GM19023 (cell line): Measurements from ENCODE around the gene KCTD16.

Experiments
- ATAC-seq: cut with Tn5 transposase; IDR thresholded peaks from one replicate; pipeline ENCODE4 v1.9.1; 2021; ENCODE audit warnings: mild to moderate bottlenecking, moderate library complexity; ENCODE audit not compliant: unreplicated experiment

KCTD16 gene

GRCh38 chr5:144438237-144438636 is 267.6 kb downstream of the KCTD16 start:
- ATAC-seq = no peak

GRCh38 chr5:144448457-144448856 is 277.8 kb downstream of the KCTD16 start:
- no peak for ATAC-seq

- no peak for ATAC-seq
Observed at GRCh38 chr5:144451187-144451973, 280.7 kb downstream of the KCTD16 start.

- no peak for ATAC-seq
Observed at GRCh38 chr5:144453753-144454152, 283.1 kb downstream of the KCTD16 start.

GRCh38 chr5:144457160-144457559 is 286.5 kb downstream of the KCTD16 start:
- no peak for ATAC-seq

GRCh38 chr5:144458216-144458615 is 287.5 kb downstream of the KCTD16 start:
- no peak for ATAC-seq

GRCh38 chr5:144460600-144460999 is 289.9 kb downstream of the KCTD16 start:
- no peak for ATAC-seq

- no peak for ATAC-seq
Observed at GRCh38 chr5:144462577-144462976, 291.9 kb downstream of the KCTD16 start.

- no peak for ATAC-seq
Observed at GRCh38 chr5:144463481-144464223, 293.0 kb downstream of the KCTD16 start.

GRCh38 chr5:144464306-144464705 is 293.6 kb downstream of the KCTD16 start:
- no peak for ATAC-seq

- ATAC-seq = no peak
Observed at GRCh38 chr5:144465441-144465840, 294.8 kb downstream of the KCTD16 start.

- no peak for ATAC-seq
Observed at GRCh38 chr5:144467792-144468191, 297.1 kb downstream of the KCTD16 start.

- no peak for ATAC-seq
Observed at GRCh38 chr5:144468571-144468970, 297.9 kb downstream of the KCTD16 start.

GRCh38 chr5:144469106-144469505 is 298.4 kb downstream of the KCTD16 start:
- no peak for ATAC-seq

GRCh38 chr5:144472221-144472620 is 301.5 kb downstream of the KCTD16 start:
- no peak for ATAC-seq

GRCh38 chr5:144473650-144474049 is 303.0 kb downstream of the KCTD16 start:
- ATAC-seq = no peak

- ATAC-seq = no peak
Observed at GRCh38 chr5:144478565-144478964, 307.9 kb downstream of the KCTD16 start.

GRCh38 chr5:144481861-144482260 is 311.2 kb downstream of the KCTD16 start:
- no peak for ATAC-seq

- ATAC-seq = no peak
Observed at GRCh38 chr5:144484124-144484897, 313.6 kb downstream of the KCTD16 start.

- ATAC-seq = no peak
Observed at GRCh38 chr5:144485540-144485939, 314.9 kb downstream of the KCTD16 start.

GRCh38 chr5:144487207-144487606 is 316.5 kb downstream of the KCTD16 start:
- no peak for ATAC-seq
